Activated CD4-positive, alpha-beta memory T cell treated with anti-CD3 and anti-CD28 coated beads for 36 hours (primary cell): ENCODE measurements around the gene SF3A1. TPM values are rescaled to one million over a fixed set of nuclear protein-coding genes. Genes with fewer than 3 reads are reported as not detected.

Experiments used
- CTCF ChIA-PET: fragments of 350-600 bp; sonication (Branson Sonifier 250); formaldehyde crosslinking; loops from one replicate; lab custom pipeline; 2021; ENCODE audit warnings: antibody characterized with exemption, inconsistent platforms; lab: Charles Lee
- POLR2A ChIA-PET: fragments of 350-600 bp; sonication (Branson Sonifier 250); formaldehyde crosslinking; loops from one replicate; lab custom pipeline; 2021; ENCODE audit warnings: antibody characterized with exemption; lab: Charles Lee
- DNase-seq: peaks from one replicate; pipeline ENCODE4 v3.0.0-alpha.2; 2020
- H3K27ac Mint-ChIP-seq: one replicate; pipeline ENCODE4 v1.8.0; 2021; ENCODE audit warnings: mixed read lengths
- H3K27me3 Mint-ChIP-seq: one replicate; pipeline ENCODE4 v1.8.0; 2021; ENCODE audit warnings: mixed read lengths
- H3K36me3 Mint-ChIP-seq: one replicate; pipeline ENCODE4 v1.8.0; 2021; ENCODE audit warnings: mixed read lengths
- H3K4me1 Mint-ChIP-seq: one replicate; pipeline ENCODE4 v1.8.0; 2021; ENCODE audit warnings: low read depth, mixed read lengths
- H3K4me3 Mint-ChIP-seq: one replicate; pipeline ENCODE4 v1.8.0; 2021; ENCODE audit warnings: mild to moderate bottlenecking, mixed read lengths
- H3K9me3 Mint-ChIP-seq: one replicate; pipeline ENCODE4 v1.8.0; 2021; ENCODE audit warnings: mixed read lengths
- intact Hi-C: fragments of 100-400 bp; cut with micrococcal nuclease; formaldehyde crosslinking; loops from one replicate; pipeline ENCODE4 v1.15.1; 2023
- total RNA-seq, 2 experiments: library from RNA; stranded (reverse); gene quantifications; one replicate each; pipeline ENCODE4 v1.2.3, GENCODE V29; 2021

SF3A1 gene
- total RNA-seq, 2 experiments from 2014 or later = 255 to 273 TPM

DNA sequence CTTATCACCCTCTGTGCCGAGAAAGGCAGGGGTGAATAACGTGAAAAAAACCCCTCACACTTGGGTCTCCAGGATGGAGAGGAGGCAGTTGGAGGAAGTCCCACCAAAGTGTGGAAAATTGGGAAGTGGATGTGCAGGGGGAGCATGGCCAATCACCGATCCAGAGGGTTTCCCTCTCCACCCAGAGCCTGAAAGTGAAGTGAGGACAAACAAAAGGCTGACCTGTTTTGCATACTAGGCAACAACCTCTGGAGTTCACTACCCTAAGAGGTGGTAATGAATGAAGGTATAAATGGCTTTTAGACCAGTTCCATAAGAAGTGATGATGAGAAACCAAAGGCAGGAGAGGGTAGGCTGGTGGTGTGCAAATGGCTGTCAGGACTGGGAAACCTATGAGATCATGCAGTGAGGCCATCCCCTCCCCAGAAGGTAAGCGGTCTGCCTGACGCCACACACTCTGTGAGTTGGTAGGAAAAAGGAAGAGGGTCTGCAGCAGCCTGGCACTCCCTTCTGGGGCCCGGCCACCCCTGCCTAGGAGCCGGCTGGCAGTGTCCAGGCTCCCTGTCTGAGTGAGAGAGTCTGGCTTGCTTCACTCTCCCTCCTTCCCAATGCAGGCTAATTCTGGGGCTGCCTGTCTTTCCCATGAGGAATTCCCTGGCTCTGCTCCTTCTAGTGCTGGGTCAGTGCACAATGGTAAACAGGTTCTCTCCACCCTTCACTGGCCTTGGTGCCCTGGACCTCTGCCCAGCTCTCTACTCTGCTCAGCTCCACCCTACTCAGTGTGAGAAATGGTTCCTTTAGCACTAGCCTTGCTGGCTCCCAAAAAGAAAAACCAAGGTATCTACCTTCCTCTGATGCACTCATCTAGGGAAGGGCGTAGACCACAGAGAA, 45.6 kb downstream of the SF3A1 start:
- Mint-ChIP-seq H3K36me3 (peaks cover 5% of the 10 kb centered on the region), H3K27me3 (no peaks in the 10 kb centered on the region), H3K27ac (peak overlapping the region; percentile 98), H3K9me3 (no peaks in the 10 kb centered on the region), H3K4me1 (peaks cover 94% of the 10 kb centered on the region), H3K4me3 (no peak overlapping the region)
- no peak for DNase-seq
- CTCF ChIA-PET = interaction anchor here (0.9 to 1.6 kb wide), 4 partner anchors 23 to 77 kb away, joined by 3 to 7 read pairs (median 5); partner anchors contain the start of gene RNF215
- intact Hi-C loops = loop anchor here (1.0 kb wide), 1 partner anchor 22 kb away; no protein-coding TSS in a partner anchor
- POLR2A ChIA-PET = interaction anchor here (1.1 kb wide), 1 partner anchor 13 kb away, joined by 3 read pairs; no protein-coding TSS in a partner anchor

DNA sequence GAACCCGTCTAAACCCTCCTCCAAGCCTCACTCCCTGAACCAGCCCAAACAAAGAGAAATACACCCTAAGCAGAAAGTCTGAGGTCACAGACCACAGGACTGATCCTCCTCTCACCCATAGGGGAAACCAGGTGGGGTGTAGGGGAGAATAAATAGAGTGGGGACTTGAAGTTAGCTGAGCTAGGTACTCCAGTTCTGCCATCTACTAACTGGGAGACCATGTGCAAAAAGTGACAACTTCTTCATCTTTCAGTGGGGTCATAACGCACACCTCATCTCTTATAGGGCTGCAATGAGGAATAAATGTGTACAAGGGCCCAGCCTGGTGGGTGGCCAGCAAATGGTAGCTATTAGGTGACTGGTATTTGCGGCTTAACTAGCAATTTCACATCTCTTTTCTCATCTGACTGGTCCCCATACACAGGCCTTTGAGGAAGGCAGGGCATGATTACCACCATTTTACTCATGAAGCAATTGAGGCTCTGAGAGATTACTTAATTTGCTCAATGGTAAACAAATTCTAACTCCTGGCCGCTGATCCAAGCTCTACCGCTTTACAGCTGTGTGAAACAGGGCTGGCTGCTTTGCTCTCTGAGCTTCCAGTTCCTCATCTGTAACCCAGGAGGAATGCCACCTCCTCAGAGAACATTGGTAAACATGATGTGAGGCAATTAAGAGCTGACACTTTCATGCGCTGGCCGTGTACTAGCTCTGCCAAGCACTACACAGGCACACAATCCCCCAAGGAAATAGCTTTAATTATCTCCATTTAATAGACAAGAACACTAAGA, 46.5 kb downstream of the SF3A1 start:
- Mint-ChIP-seq H3K4me3 (no peak overlapping the region), H3K27me3 (no peaks in the 10 kb centered on the region), H3K4me1 (peaks cover 94% of the 10 kb centered on the region), H3K9me3 (no peaks in the 10 kb centered on the region), H3K27ac (peak overlapping the region; percentile 98), H3K36me3 (peaks cover 3% of the 10 kb centered on the region)
- DNase-seq = no peak
- intact Hi-C loops = loop anchor here (1.0 kb wide), 1 partner anchor 23 kb away; no protein-coding TSS in a partner anchor
- ChIA-PET POLR2A (interaction anchor here (1.1 to 2.5 kb wide), 2 partner anchors 14 to 17 kb away, joined by 3 to 8 read pairs; partner anchors contain the start of gene TBC1D10A), CTCF (interaction anchor here (1.4 to 1.6 kb wide), 2 partner anchors 22 to 78 kb away, joined by 7 read pairs; partner anchors contain the start of gene RNF215)

DNA sequence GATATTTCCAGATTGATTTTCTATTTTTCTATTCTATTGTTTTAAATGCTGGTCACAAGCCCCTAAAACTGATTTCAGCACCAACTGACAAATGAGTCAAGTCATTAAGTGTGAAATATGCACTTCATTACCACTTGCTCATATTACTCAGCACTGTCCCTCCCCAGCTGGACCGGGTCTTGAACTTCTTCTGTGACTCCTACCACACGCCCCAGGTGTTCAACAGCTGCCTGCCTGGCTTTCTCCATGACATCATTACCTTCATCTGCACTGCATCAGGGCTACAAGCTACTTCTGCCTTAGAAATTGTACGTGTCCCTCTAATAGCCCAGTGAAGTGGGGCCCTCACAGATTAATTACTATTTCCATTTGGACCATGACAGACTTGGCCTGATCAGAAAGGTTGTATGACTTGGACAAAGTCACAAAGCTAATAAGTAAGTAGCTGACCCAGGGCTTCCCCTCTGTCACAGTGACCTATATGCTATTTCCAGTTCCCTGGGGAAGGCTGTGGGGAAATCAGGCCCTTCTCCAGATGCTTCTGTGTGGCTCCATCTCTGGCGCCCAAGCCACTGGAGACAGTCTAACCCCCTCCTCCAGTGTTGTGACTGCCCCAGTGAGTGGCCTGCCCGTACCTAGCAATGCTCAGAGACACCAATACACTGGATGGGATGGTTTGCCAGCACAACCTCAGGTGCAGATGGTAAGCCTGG, 48.0 kb downstream of the SF3A1 start:
- POLR2A ChIA-PET = interaction anchor here (1.0 to 2.5 kb wide), 5 partner anchors 14 to 116 kb away, joined by 3 to 8 read pairs (median 4); partner anchors contain the start of gene TBC1D10A
- H3K4me3 Mint-ChIP-seq = no peak overlapping the region
- peak; percentile 58 for DNase-seq
- H3K9me3 Mint-ChIP-seq = no peaks in the 10 kb centered on the region
- CTCF ChIA-PET = interaction anchor here (3.2 kb wide), 1 partner anchor 21 kb away, joined by 17 read pairs; no protein-coding TSS in a partner anchor
- H3K4me1 Mint-ChIP-seq = peaks cover 94% of the 10 kb centered on the region
- H3K27ac Mint-ChIP-seq = peak overlapping the region; percentile 98
- H3K36me3 Mint-ChIP-seq = peaks cover 3% of the 10 kb centered on the region
- no peaks in the 10 kb centered on the region for H3K27me3 Mint-ChIP-seq
- intact Hi-C loops = no loop called here

DNA sequence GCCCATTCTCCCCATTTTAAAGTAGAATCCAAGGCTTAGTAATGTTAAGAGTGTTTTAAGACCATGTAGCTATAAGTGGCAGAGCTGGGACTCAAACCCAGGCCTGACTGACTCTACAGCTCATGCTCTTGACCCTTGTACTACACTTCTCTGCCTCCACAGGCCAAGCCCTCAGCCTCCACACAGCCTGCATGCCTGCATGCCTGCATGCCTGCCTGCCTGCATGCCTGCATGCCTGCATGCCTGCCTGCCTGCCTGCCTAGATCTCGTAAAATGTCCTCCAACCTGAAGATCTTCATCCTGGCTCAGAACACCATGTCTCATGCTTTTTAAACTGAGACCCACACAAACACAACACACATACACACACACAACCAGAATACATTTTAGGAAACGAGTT, 48.6 kb downstream of the SF3A1 start:
- peak overlapping the region; percentile 98 for H3K27ac Mint-ChIP-seq
- POLR2A ChIA-PET = interaction anchor here (1.0 to 2.5 kb wide), 5 partner anchors 15 to 116 kb away, joined by 3 to 8 read pairs (median 4); partner anchors contain the start of gene TBC1D10A
- DNase-seq = no peak
- intact Hi-C loops = no loop called here
- H3K27me3 Mint-ChIP-seq = no peaks in the 10 kb centered on the region
- H3K4me3 Mint-ChIP-seq = no peak overlapping the region
- peaks cover 4% of the 10 kb centered on the region for H3K36me3 Mint-ChIP-seq
- H3K4me1 Mint-ChIP-seq = peaks cover 96% of the 10 kb centered on the region
- CTCF ChIA-PET = interaction anchor here (3.2 kb wide), 1 partner anchor 20 kb away, joined by 17 read pairs; no protein-coding TSS in a partner anchor
- H3K9me3 Mint-ChIP-seq = no peaks in the 10 kb centered on the region

DNA sequence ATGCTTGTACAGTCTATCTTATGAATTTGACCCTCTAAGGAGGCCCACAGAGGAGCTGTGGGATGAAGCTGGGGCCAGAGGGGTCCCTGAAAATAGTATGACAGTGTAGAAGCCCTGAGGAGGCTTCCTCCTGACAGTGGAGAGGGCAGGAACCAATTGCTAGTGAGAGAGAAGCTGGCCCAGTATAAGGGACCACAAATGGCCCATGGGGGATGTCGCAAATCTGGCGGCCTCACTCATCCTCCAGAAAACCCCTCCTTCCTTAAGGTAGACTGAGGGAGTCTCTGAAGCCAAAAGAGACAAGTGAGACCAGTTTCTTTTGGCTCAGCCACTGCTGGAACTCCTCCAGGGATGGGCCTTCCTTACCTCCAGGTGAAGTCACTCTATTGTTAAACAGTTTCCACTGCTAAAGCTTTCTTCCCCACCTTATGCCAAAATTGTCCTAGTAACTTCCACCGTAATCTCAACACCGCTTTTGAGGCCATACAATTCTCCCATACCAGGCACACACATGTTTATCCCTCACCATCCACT, 49.6 kb downstream of the SF3A1 start:
- Mint-ChIP-seq H3K27me3 (no peaks in the 10 kb centered on the region), H3K4me3 (no peak overlapping the region), H3K36me3 (peaks cover 3% of the 10 kb centered on the region), H3K27ac (peak overlapping the region; percentile 98), H3K4me1 (peaks cover 96% of the 10 kb centered on the region), H3K9me3 (no peaks in the 10 kb centered on the region)
- intact Hi-C loops = loop anchor here (2.0 kb wide), 2 partner anchors 20 to 40 kb away; partner anchors contain the start of gene TBC1D10A
- CTCF ChIA-PET = interaction anchor here (2.3 to 3.2 kb wide), 2 partner anchors 19 kb away, joined by 6 to 17 read pairs; partner anchors contain the start of gene TBC1D10A
- POLR2A ChIA-PET = interaction anchor here (1.1 to 2.0 kb wide), 3 partner anchors 20 to 49 kb away, joined by 3 to 6 read pairs (median 3); partner anchors contain the start of gene TBC1D10A
- no peak for DNase-seq

DNA sequence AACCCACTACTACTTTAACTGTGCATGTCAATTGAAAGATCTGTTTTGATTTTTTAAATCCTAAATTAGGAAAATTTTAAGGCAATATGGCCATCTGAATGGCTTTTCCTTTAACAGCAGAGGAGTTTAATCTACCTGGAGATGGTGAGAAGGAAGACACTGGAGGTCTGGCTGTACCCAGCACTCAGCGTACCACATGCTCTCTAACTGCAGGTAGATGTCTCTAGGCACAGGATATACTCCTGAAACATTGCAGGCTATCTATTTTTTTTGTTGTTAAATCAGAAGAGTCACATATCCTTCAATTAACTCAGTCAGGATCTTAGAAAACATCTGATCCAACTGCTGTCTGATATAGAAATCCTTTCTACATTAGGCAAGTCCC, 50.1 kb downstream of the SF3A1 start:
- Mint-ChIP-seq H3K9me3 (no peaks in the 10 kb centered on the region), H3K27me3 (no peaks in the 10 kb centered on the region), H3K36me3 (peaks cover 3% of the 10 kb centered on the region), H3K4me3 (peak overlapping the region; percentile 69), H3K4me1 (peaks cover 96% of the 10 kb centered on the region), H3K27ac (peak overlapping the region; percentile 98)
- POLR2A ChIA-PET = interaction anchor here (0.9 to 2.0 kb wide), 4 partner anchors 10 to 49 kb away, joined by 3 to 6 read pairs (median 3); partner anchors contain the start of gene TBC1D10A
- intact Hi-C loops = loop anchor here (1.0 to 2.0 kb wide), 3 partner anchors 8 to 40 kb away; partner anchors contain the start of gene TBC1D10A
- CTCF ChIA-PET = interaction anchor here (2.3 to 3.2 kb wide), 2 partner anchors 19 to 20 kb away, joined by 6 to 17 read pairs; partner anchors contain the start of gene TBC1D10A
- no peak for DNase-seq

DNA sequence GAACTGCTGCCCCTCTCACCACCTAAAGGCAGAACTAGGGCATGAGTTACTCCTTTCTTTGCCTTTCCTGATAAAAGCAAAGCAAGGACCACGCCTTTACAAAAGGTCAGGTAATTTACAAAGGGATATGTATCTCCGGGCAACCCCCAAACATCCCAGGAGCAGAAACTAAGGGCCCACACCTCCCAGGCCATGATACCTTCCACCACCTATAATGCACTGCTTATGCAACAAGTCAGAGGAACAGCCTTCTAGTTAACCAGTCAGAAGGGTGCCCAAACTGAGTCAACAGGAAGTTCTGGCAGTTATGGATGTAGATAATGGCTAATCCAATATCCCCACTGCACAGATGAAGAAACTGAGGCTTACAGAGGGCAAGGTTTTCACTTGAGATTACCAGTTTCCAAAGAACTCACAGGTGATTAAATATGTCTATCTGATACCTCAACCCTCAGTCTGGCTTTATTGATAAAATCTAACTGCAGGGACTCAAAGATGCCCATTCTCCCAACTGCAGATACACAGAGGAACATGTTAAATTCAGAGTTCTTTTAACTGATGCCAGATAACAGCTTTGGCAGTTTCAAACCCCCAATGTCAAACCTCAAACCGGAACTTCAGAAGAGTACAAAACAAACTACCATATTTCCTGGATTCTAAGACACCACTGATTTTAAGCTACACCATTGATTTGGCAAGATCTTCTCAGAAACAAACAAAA, 50.6 kb downstream of the SF3A1 start:
- peak overlapping the region; percentile 69 for H3K4me3 Mint-ChIP-seq
- DNase-seq = peak; percentile 54
- ChIA-PET POLR2A (interaction anchor here (0.9 to 2.0 kb wide), 3 partner anchors 10 to 50 kb away, joined by 3 to 6 read pairs (median 3); partner anchors contain the start of gene TBC1D10A), CTCF (interaction anchor here (2.3 to 3.2 kb wide), 2 partner anchors 18 to 20 kb away, joined by 6 to 17 read pairs; partner anchors contain the start of gene TBC1D10A)
- intact Hi-C loops = loop anchor here (1.0 to 2.0 kb wide), 4 partner anchors 8 to 41 kb away; partner anchors contain the start of genes CASTOR1 and TBC1D10A
- H3K27me3 Mint-ChIP-seq = no peaks in the 10 kb centered on the region
- no peaks in the 10 kb centered on the region for H3K9me3 Mint-ChIP-seq
- H3K36me3 Mint-ChIP-seq = peaks cover 9% of the 10 kb centered on the region
- peak overlapping the region; percentile 98 for H3K27ac Mint-ChIP-seq
- peaks cover 96% of the 10 kb centered on the region for H3K4me1 Mint-ChIP-seq

DNA sequence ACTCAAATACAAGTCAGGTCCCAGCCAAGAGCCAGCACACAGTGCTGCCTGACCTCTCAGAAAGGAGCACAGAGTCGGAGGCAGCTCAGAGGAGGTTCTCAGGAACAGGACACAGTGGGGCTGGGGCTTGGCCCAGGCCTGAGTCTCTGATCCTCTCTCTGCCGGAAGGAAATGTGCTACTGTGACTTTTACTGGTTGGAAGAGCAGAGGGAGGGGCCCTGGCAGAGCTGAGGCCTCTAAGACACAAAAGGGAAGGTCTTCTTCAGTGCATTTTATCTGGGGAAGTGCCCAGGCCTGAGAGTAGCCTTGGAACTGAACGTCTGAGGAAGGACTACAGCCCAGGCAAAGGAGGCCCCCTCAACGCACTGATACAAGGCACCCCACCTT, 51.2 kb downstream of the SF3A1 start:
- Mint-ChIP-seq H3K27me3 (no peaks in the 10 kb centered on the region), H3K27ac (peak overlapping the region; percentile 98), H3K4me1 (peaks cover 96% of the 10 kb centered on the region), H3K36me3 (peaks cover 14% of the 10 kb centered on the region), H3K9me3 (no peaks in the 10 kb centered on the region), H3K4me3 (peak overlapping the region; percentile 69)
- ChIA-PET POLR2A (interaction anchor here (1.1 to 2.0 kb wide), 2 partner anchors 11 to 21 kb away, joined by 4 to 6 read pairs; partner anchors contain the start of gene TBC1D10A), CTCF (interaction anchor here (0.7 to 4.3 kb wide), 3 partner anchors 18 to 82 kb away, joined by 3 to 22 read pairs (median 6); partner anchors contain the start of genes RNF215 and TBC1D10A)
- intact Hi-C loops = loop anchor here (1.0 kb wide), 1 partner anchor 16 kb away; the partner anchor contains the start of gene CASTOR1
- peak; percentile 74 for DNase-seq

DNA sequence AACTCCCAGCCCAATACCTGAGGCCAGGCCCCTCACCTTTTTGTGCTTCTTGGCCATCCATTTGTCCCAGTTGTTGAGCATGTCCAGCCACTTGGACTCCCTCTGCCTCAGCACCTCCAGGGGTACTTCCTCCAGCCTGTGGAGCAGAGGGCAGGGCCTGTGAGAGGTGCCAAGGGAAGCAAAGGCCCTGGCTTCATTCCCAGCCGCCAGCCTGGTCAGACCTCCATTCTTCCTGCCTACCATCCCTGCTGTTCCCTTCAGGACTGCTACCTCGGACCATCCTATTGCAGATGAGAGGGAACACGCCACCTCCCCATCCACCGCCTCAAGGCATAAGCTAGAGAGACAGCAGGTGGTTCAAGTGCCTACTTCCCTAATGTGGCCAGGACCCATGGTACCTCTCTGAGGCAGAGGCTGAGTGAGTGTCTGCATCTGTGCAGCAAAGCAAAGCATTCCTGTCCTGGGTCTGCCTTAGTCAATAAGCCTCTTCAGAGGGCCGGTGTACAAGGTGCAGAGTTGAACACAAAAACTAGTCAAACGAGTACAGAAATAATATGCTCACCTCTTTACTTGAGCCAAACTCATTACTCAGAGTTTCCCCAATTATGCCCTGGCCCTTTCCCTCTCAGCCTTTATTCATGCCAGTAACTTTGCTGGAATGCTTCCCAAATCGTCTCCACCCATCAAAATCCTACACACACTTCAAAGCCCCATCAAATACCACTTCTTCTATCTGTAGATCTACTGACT, 52.0 kb downstream of the SF3A1 start:
- no peak for DNase-seq
- ChIA-PET CTCF (interaction anchor here (0.7 to 4.3 kb wide), 2 partner anchors 17 to 83 kb away, joined by 3 to 22 read pairs; partner anchors contain the start of gene RNF215), POLR2A (interaction anchor here (1.0 to 2.0 kb wide), 3 partner anchors 10 to 22 kb away, joined by 3 to 6 read pairs (median 4); partner anchors contain the start of gene TBC1D10A)
- peaks cover 91% of the 10 kb centered on the region for H3K4me1 Mint-ChIP-seq
- peak overlapping the region; percentile 69 for H3K4me3 Mint-ChIP-seq
- no peaks in the 10 kb centered on the region for H3K9me3 Mint-ChIP-seq
- peaks cover 14% of the 10 kb centered on the region for H3K36me3 Mint-ChIP-seq
- intact Hi-C loops = loop anchor here (1.0 kb wide), 1 partner anchor 15 kb away; the partner anchor contains the start of gene CASTOR1
- H3K27ac Mint-ChIP-seq = peak overlapping the region; percentile 98
- no peaks in the 10 kb centered on the region for H3K27me3 Mint-ChIP-seq
